A673 (cell line): ENCODE data around the gene PARN.

ENCODE experiments used
- EZH2 ChIP-seq: fragments of 200-600 bp; sonication (generic); IDR thresholded peaks from 2 replicates; pipeline ENCODE4 v1.6.1; 2017; ENCODE audit warnings: borderline replicate concordance, low read depth, mild to moderate bottlenecking, mixed read lengths, antibody characterized with exemption, low read length; ENCODE audit not compliant: poor library complexity, severe bottlenecking
- TF ChIP-seq, protein P1 (sequence below): fragments of 300-800, 200-600 bp; sonication (generic); conservative IDR thresholded peaks from 2 replicates; pipeline ENCODE4 v1.5.1; 2017; ENCODE audit warnings: low read depth, mild to moderate bottlenecking, antibody characterized with exemption, low read length, moderate library complexity, mixed read lengths

DNA sequence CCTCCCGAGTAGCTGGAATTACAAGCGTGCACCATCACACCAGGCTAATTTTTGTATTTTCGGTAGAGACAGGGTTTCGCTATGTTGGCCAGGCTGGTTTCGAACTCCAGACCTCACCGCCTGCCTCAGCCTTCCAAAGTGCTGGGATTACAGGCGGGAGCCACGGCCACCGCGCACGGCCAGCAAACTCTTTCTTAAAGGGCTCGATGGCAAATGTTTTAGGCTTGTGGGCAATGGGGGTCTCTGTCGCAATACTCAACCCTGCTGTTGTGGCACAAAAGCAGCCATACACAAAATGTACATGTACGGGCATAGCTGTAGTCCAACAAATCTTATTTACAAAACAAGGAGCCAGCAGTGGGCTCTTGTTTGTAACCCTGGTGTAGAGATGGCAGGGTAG is 18.4 kb downstream of the PARN start:
- TF ChIP-seq, protein P1, sequence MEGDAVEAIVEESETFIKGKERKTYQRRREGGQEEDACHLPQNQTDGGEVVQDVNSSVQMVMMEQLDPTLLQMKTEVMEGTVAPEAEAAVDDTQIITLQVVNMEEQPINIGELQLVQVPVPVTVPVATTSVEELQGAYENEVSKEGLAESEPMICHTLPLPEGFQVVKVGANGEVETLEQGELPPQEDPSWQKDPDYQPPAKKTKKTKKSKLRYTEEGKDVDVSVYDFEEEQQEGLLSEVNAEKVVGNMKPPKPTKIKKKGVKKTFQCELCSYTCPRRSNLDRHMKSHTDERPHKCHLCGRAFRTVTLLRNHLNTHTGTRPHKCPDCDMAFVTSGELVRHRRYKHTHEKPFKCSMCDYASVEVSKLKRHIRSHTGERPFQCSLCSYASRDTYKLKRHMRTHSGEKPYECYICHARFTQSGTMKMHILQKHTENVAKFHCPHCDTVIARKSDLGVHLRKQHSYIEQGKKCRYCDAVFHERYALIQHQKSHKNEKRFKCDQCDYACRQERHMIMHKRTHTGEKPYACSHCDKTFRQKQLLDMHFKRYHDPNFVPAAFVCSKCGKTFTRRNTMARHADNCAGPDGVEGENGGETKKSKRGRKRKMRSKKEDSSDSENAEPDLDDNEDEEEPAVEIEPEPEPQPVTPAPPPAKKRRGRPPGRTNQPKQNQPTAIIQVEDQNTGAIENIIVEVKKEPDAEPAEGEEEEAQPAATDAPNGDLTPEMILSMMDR: no peak
- TF ChIP-seq EZH2: no peak
